Measurements from ENCODE around the gene MGAT5. TPM values are rescaled to one million over a fixed set of nuclear protein-coding genes. Genes with fewer than 3 reads are reported as not detected.

Gene MGAT5
- total RNA-seq, 4 donors from 2014 or later = 47.4 to 56.4 (median 50.3) TPM

DNA sequence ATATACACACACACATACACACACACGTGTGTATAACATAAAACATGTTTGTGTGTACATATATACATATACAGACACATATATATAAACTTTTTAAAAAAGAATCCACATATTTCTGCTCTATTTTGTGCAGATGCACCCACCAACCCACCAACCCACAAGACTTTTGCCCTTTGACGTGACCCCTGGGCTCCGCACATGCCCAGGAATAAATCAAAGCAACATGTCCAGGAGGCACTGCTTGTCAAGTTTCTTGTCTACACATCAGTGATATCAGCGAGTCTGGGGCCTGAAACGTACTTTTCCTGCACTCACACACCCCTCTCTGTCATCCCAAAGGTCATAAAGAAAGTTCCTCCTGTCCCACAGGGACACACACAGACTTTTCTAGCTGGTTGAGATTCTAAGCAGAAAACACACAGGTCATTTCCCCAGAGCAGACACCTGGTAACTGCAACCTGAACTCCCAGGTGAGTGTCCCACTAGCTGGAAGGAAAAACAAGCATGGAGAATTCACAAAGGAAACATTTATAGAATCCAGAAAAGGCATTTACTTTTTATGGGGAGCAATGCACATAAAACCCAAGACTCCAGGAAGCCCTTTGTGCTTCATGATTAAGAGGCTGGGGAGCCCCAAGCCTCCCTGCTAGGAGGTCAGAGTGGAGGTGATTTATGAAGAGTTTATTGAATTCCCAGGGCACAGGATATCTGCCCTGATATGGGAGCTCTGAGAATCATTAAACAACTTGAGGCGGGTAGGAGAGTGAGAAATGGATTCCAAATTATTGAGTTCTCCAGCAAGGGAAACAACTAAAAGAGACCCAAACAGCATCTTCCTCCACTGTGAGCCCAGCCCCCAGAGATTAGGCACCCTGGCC is 211.6 kb downstream of the MGAT5 start:
- 80% methylated on average over 6 of the region's 6 CpGs for WGBS
- no peaks in the 10 kb centered on the region for H3K36me3 ChIP-seq
- intact Hi-C loops (cut with DNase I) = no loop called here
- no peak for DNase-seq (ENCODE audit: extremely low spot score)
- no peaks in the 10 kb centered on the region for H3K9me3 ChIP-seq
- no peaks in the 10 kb centered on the region for H3K27me3 ChIP-seq
- no peaks in the 10 kb centered on the region for H3K4me1 ChIP-seq
- no peak overlapping the region for H3K4me3 ChIP-seq
- no peak overlapping the region for H3K27ac ChIP-seq (replicated peaks in 1 of 4)
- TF ChIP-seq POLR2AphosphoS5 (IDR thresholded peaks at IDR 0.05) (no peak), POLR2A (IDR thresholded peaks at IDR 0.05; ENCODE audit: low read depth) (no peak), EP300 (IDR thresholded peaks at IDR 0.05) (no peak)
- TF ChIP-seq, protein P1, sequence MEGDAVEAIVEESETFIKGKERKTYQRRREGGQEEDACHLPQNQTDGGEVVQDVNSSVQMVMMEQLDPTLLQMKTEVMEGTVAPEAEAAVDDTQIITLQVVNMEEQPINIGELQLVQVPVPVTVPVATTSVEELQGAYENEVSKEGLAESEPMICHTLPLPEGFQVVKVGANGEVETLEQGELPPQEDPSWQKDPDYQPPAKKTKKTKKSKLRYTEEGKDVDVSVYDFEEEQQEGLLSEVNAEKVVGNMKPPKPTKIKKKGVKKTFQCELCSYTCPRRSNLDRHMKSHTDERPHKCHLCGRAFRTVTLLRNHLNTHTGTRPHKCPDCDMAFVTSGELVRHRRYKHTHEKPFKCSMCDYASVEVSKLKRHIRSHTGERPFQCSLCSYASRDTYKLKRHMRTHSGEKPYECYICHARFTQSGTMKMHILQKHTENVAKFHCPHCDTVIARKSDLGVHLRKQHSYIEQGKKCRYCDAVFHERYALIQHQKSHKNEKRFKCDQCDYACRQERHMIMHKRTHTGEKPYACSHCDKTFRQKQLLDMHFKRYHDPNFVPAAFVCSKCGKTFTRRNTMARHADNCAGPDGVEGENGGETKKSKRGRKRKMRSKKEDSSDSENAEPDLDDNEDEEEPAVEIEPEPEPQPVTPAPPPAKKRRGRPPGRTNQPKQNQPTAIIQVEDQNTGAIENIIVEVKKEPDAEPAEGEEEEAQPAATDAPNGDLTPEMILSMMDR (IDR thresholded peaks at IDR 0.05) = no peak

DNA sequence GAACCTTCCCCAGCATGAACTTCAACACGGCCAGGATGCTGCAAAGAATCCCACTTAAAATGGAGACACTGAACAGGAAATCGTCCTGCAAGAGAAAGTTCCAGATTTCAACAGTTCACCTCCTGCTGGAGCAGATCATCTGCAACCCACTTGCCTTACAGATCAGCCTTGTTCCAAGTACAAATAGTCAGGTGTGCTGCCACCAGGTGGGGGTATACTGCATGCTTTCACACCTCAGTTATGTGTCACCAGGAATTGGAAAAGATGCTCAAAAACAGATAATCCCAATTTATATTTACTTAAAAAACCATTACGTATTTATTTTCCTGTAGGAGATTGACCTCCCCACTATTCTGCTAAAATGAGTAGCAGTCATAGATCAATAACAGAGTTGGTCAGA is 212.3 kb downstream of the MGAT5 start:
- 74% methylated on average over 3 of the region's 3 CpGs for WGBS

DNA sequence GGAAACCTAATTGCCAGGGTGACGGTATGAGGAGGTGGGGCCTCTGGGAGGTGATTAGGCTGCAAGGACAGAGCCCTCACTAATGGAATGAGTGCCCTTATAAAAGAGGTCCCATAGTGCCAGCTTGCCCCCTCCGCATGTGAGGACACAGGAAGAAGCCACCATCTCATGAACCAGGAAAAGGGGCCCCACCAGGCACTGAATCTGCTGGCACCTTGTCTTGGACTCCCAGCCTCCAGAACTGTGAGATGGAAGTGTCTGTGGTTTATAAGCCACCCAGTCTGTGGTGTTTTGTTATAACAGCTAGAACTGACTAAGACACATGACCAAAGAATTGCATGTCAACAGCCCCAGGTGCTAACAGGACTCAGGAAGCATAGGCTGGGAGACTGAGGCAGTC is 214.3 kb downstream of the MGAT5 start:
- Histone ChIP-seq H3K4me3 (no peak overlapping the region), H3K36me3 (no peaks in the 10 kb centered on the region), H3K27ac (replicated peaks in 1 of 4) (no peak overlapping the region), H3K27me3 (no peaks in the 10 kb centered on the region), H3K9me3 (peaks cover 0 to 10% (median 2%) of the 10 kb centered on the region in 4 donors), H3K4me1 (no peaks in the 10 kb centered on the region)
- WGBS = 50% methylated on average over 1 of the region's 2 CpGs
- intact Hi-C loops (cut with DNase I) = no loop called here
- DNase-seq (ENCODE audit: extremely low spot score) = no peak
- TF ChIP-seq POLR2A (IDR thresholded peaks at IDR 0.05; ENCODE audit: low read depth) (no peak), EP300 (IDR thresholded peaks at IDR 0.05) (no peak), POLR2AphosphoS5 (IDR thresholded peaks at IDR 0.05) (no peak)
- TF ChIP-seq, protein P1 (IDR thresholded peaks at IDR 0.05) = no peak

More for the DNA sequence above, 212.3 kb downstream of the MGAT5 start:
- DNase-seq (ENCODE audit: extremely low spot score) = no peak
- no peaks in the 10 kb centered on the region for H3K27me3 ChIP-seq
- H3K4me3 ChIP-seq = no peak overlapping the region
- H3K4me1 ChIP-seq = no peaks in the 10 kb centered on the region
- intact Hi-C loops (cut with DNase I) = no loop called here
- H3K36me3 ChIP-seq = no peaks in the 10 kb centered on the region
- H3K27ac ChIP-seq (replicated peaks in 1 of 4) = no peak overlapping the region
- H3K9me3 ChIP-seq = no peaks in the 10 kb centered on the region
- TF ChIP-seq POLR2AphosphoS5 (IDR thresholded peaks at IDR 0.05) (no peak), EP300 (IDR thresholded peaks at IDR 0.05) (no peak), POLR2A (IDR thresholded peaks at IDR 0.05; ENCODE audit: low read depth) (no peak)
- TF ChIP-seq, protein P1 (IDR thresholded peaks at IDR 0.05) = no peak

DNA sequence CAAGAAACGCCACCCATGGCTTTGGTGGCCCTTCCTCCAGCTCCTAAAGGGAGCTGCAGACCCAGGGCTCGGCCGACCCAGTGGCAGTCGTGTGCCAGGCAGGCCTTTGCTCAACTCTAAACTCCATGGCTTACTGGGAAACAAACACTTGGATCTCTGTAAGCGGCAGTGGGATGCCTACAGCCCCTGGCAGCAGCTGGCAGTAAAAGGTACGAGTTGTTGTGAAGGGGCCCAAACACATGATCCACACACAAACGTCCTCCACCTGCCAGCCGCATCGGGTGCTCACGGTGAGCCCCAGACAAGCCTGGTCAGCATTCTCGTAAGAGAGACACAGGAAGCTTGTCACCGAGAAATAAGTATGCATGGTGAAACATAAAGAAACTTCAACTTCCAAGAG is 214.9 kb downstream of the MGAT5 start:
- H3K4me1 ChIP-seq = no peaks in the 10 kb centered on the region
- no peaks in the 10 kb centered on the region for H3K36me3 ChIP-seq
- 94% methylated on average over 6 of the region's 12 CpGs for WGBS
- H3K9me3 ChIP-seq = peaks cover 0 to 14% (median 5%) of the 10 kb centered on the region in 4 donors
- no peak for DNase-seq (ENCODE audit: extremely low spot score)
- intact Hi-C loops (cut with DNase I) = no loop called here
- no peak overlapping the region for H3K4me3 ChIP-seq
- TF ChIP-seq POLR2A (IDR thresholded peaks at IDR 0.05; ENCODE audit: low read depth) (no peak), POLR2AphosphoS5 (IDR thresholded peaks at IDR 0.05) (no peak), EP300 (IDR thresholded peaks at IDR 0.05) (no peak)
- TF ChIP-seq, protein P1 (IDR thresholded peaks at IDR 0.05) = no peak
- H3K27ac ChIP-seq (replicated peaks in 1 of 4) = no peak overlapping the region
- no peaks in the 10 kb centered on the region for H3K27me3 ChIP-seq
